Uterus (tissue), 2 donors: ENCODE results near the gene CFAP70.

Experiments
- POLR2A ChIP-seq, 2 donors: fragments of 450-650 bp; IDR thresholded peaks; one replicate each; pipeline ENCODE4 v1.6.1; 2016; ENCODE audit warnings: antibody characterized with exemption in 2 of 2, mild to moderate bottlenecking in 1 of 2, moderate library complexity in 1 of 2
- TF ChIP-seq, protein P1 (sequence below), 4 experiments: fragments of 200-600 bp in 2 of 4; fragments of 450-650 bp in 2 of 4; sonication (generic) in 2 of 4; IDR thresholded peaks; one replicate each; pipeline ENCODE4 v1.5.1; 2016 to 2019; ENCODE audit warnings: antibody characterized with exemption in 4 of 4, mild to moderate bottlenecking in 2 of 4, moderate library complexity in 1 of 4

GRCh38 chr10:73205890-73206289 is 152.8 kb downstream of the CFAP70 start:
- TF ChIP-seq, protein P1, sequence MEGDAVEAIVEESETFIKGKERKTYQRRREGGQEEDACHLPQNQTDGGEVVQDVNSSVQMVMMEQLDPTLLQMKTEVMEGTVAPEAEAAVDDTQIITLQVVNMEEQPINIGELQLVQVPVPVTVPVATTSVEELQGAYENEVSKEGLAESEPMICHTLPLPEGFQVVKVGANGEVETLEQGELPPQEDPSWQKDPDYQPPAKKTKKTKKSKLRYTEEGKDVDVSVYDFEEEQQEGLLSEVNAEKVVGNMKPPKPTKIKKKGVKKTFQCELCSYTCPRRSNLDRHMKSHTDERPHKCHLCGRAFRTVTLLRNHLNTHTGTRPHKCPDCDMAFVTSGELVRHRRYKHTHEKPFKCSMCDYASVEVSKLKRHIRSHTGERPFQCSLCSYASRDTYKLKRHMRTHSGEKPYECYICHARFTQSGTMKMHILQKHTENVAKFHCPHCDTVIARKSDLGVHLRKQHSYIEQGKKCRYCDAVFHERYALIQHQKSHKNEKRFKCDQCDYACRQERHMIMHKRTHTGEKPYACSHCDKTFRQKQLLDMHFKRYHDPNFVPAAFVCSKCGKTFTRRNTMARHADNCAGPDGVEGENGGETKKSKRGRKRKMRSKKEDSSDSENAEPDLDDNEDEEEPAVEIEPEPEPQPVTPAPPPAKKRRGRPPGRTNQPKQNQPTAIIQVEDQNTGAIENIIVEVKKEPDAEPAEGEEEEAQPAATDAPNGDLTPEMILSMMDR (IDR thresholded peaks at IDR 0.05): no peak
- TF ChIP-seq POLR2A (IDR thresholded peaks at IDR 0.05): no peak
